ENCODE data around the gene PRKACA. TPM values are rescaled to one million over a fixed set of nuclear protein-coding genes. Genes with fewer than 3 reads are reported as not detected.

PRKACA gene
- total RNA-seq, 1 experiment from 2014 or later, result 56.7 TPM

GRCh38 chr19:14103310-14103709 lies 14.3 kb downstream of the PRKACA start:
- TF ChIP-seq EZH2 (IDR thresholded peaks at IDR 0.05; ENCODE audit: borderline replicate concordance, low read depth, low read length, poor library complexity, severe bottlenecking) (no peak), CTCF (conservative IDR thresholded peaks at IDR 0.05; ENCODE audit: low read depth, low read length) (no peak)
- no peak overlapping the region for H3K27ac ChIP-seq (ENCODE audit: low read depth, low read length, poor library complexity, severe bottlenecking)
- BruUV-seq (replicated peaks), result no TSS peak
- ChIA-PET CTCF (no interaction called here), POLR2A (ENCODE audit: low non-redundant PET) (no interaction called here)
- H3K36me3 ChIP-seq (ENCODE audit: insufficient read depth, low read length, poor library complexity, severe bottlenecking), result peaks cover 4% of the 10 kb centered on the region
- no peaks in the 10 kb centered on the region for H3K4me1 ChIP-seq (ENCODE audit: insufficient read depth, low read length, poor library complexity, severe bottlenecking)
- H3K27me3 ChIP-seq (replicated peaks; ENCODE audit: insufficient read depth, low read depth, low read length, poor library complexity), result no peaks in the 10 kb centered on the region
- H3K4me3 ChIP-seq (ENCODE audit: low read depth, low read length, poor library complexity, severe bottlenecking), result no peak overlapping the region
- no peak for DNase-seq (ENCODE audit: low spot score)
- intact Hi-C loops (cut with micrococcal nuclease; ENCODE audit: unreplicated experiment), result no loop called here
- H3K9me3 ChIP-seq (ENCODE audit: low read depth, low read length, poor library complexity, severe bottlenecking), result no peaks in the 10 kb centered on the region

- TF ChIP-seq EZH2 (IDR thresholded peaks at IDR 0.05; ENCODE audit: borderline replicate concordance, low read depth, low read length, poor library complexity, severe bottlenecking) (no peak), CTCF (conservative IDR thresholded peaks at IDR 0.05; ENCODE audit: low read depth, low read length) (no peak)
- H3K4me1 ChIP-seq (ENCODE audit: insufficient read depth, low read length, poor library complexity, severe bottlenecking), result no peaks in the 10 kb centered on the region
- peaks cover 4% of the 10 kb centered on the region for H3K36me3 ChIP-seq (ENCODE audit: insufficient read depth, low read length, poor library complexity, severe bottlenecking)
- no peaks in the 10 kb centered on the region for H3K27me3 ChIP-seq (replicated peaks; ENCODE audit: insufficient read depth, low read depth, low read length, poor library complexity)
- CTCF ChIA-PET, result interaction anchor here (0.6 kb wide), 2 partner anchors 13 to 58 kb away, joined by 3 to 9 read pairs; no protein-coding TSS in a partner anchor
- intact Hi-C loops (cut with micrococcal nuclease; ENCODE audit: unreplicated experiment), result no loop called here
- POLR2A ChIA-PET (ENCODE audit: low non-redundant PET), result no interaction called here
- no peak overlapping the region for H3K27ac ChIP-seq (ENCODE audit: low read depth, low read length, poor library complexity, severe bottlenecking)
- no peak for DNase-seq (ENCODE audit: low spot score)
- H3K4me3 ChIP-seq (ENCODE audit: low read depth, low read length, poor library complexity, severe bottlenecking), result no peak overlapping the region
- no peaks in the 10 kb centered on the region for H3K9me3 ChIP-seq (ENCODE audit: low read depth, low read length, poor library complexity, severe bottlenecking)
- BruUV-seq (replicated peaks), result no TSS peak
Observed at GRCh38 chr19:14102756-14103155, 14.8 kb downstream of the PRKACA start.

GRCh38 chr19:14102102-14102696 lies 15.4 kb downstream of the PRKACA start:
- intact Hi-C loops (cut with micrococcal nuclease; ENCODE audit: unreplicated experiment), result no loop called here
- H3K4me1 ChIP-seq (ENCODE audit: insufficient read depth, low read length, poor library complexity, severe bottlenecking), result no peaks in the 10 kb centered on the region
- no TSS peak for BruUV-seq (replicated peaks)
- H3K36me3 ChIP-seq (ENCODE audit: insufficient read depth, low read length, poor library complexity, severe bottlenecking), result peaks cover 6% of the 10 kb centered on the region
- ChIA-PET POLR2A (ENCODE audit: low non-redundant PET) (no interaction called here), CTCF (interaction anchor here (0.6 kb wide), 2 partner anchors 14 to 58 kb away, joined by 3 to 9 read pairs; no protein-coding TSS in a partner anchor)
- H3K4me3 ChIP-seq (ENCODE audit: low read depth, low read length, poor library complexity, severe bottlenecking), result no peak overlapping the region
- no peaks in the 10 kb centered on the region for H3K27me3 ChIP-seq (replicated peaks; ENCODE audit: insufficient read depth, low read depth, low read length, poor library complexity)
- no peak overlapping the region for H3K27ac ChIP-seq (ENCODE audit: low read depth, low read length, poor library complexity, severe bottlenecking)
- no peak for DNase-seq (ENCODE audit: low spot score)
- no peaks in the 10 kb centered on the region for H3K9me3 ChIP-seq (ENCODE audit: low read depth, low read length, poor library complexity, severe bottlenecking)
- TF ChIP-seq CTCF (conservative IDR thresholded peaks at IDR 0.05; ENCODE audit: low read depth, low read length), result no peak

All from A673 (cell line).